ENCODE measurements around the gene PLCG1.

DNA sequence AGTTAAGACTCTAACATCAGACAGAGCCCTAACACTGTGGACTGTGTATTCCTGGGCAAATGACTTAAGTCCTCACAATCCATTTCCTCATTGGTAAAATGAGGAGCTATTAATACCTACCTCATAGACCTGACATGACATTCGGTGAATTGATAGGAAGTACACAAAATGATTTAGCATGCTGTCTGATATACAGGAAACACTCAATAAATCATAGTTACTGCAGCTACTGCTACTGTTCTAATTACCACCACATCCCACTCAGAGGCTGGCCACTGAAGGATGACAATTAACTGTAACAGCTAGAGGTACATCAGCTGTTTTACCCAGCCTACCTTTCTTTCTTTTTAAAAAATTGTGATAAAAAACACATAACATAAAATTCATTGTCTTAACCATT lies 87.7 kb downstream of the PLCG1 start:
- TF ChIP-seq EZH2phosphoT487 (IDR thresholded peaks at IDR 0.05; ENCODE audit: borderline replicate concordance, low read length) = no peak
- TF ChIP-seq, protein P1, sequence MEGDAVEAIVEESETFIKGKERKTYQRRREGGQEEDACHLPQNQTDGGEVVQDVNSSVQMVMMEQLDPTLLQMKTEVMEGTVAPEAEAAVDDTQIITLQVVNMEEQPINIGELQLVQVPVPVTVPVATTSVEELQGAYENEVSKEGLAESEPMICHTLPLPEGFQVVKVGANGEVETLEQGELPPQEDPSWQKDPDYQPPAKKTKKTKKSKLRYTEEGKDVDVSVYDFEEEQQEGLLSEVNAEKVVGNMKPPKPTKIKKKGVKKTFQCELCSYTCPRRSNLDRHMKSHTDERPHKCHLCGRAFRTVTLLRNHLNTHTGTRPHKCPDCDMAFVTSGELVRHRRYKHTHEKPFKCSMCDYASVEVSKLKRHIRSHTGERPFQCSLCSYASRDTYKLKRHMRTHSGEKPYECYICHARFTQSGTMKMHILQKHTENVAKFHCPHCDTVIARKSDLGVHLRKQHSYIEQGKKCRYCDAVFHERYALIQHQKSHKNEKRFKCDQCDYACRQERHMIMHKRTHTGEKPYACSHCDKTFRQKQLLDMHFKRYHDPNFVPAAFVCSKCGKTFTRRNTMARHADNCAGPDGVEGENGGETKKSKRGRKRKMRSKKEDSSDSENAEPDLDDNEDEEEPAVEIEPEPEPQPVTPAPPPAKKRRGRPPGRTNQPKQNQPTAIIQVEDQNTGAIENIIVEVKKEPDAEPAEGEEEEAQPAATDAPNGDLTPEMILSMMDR (IDR thresholded peaks at IDR 0.05; ENCODE audit: low read depth, low read length, poor library complexity, severe bottlenecking) = no peak

Measured in DOHH2 (cell line).